Tibial nerve (tissue), 4 donors: ENCODE measurements around the gene CTNND2.

Source experiments
- EP300 ChIP-seq, 2 donors: sonication (generic); formaldehyde crosslinking; IDR thresholded peaks; one replicate each; pipeline ENCODE4 v1.6.1; 2017; ENCODE audit warnings: antibody characterized with exemption in 2 of 2, mild to moderate bottlenecking in 1 of 2
- POLR2A ChIP-seq, 2 donors: fragments of 450-650 bp; IDR thresholded peaks; one replicate each; pipeline ENCODE4 v1.6.1; 2017; ENCODE audit warnings: antibody characterized with exemption in 2 of 2, mild to moderate bottlenecking in 2 of 2, moderate library complexity in 2 of 2
- TF ChIP-seq, protein P1 (sequence below), 5 experiments: fragments of 200-600 bp in 3 of 5; fragments of 450-650 bp in 2 of 5; sonication (generic) in 3 of 5; IDR thresholded peaks; one replicate each; pipeline ENCODE4 v1.5.1; 2016 to 2019; ENCODE audit warnings: antibody characterized with exemption in 5 of 5, mild to moderate bottlenecking in 3 of 5, moderate library complexity in 2 of 5

DNA sequence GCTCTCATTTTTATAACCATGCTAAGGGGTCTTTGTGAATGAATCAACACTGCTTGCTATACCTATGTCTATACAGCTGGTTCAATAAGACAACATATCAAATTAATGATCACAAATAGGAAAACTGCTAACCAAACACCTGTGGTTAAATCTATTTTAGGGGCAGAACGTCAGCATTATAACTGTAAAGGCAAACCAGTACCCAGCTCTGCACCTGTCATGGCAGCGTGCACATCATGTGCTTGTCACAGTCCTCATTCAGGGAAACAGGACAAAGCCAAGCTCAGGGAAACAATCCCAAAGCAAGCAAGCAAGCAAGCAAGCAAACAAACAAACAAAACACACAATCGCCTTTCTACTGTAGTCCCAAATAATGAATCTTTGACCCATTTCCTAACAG, 865.5 kb downstream of the CTNND2 start:
- TF ChIP-seq, protein P1, sequence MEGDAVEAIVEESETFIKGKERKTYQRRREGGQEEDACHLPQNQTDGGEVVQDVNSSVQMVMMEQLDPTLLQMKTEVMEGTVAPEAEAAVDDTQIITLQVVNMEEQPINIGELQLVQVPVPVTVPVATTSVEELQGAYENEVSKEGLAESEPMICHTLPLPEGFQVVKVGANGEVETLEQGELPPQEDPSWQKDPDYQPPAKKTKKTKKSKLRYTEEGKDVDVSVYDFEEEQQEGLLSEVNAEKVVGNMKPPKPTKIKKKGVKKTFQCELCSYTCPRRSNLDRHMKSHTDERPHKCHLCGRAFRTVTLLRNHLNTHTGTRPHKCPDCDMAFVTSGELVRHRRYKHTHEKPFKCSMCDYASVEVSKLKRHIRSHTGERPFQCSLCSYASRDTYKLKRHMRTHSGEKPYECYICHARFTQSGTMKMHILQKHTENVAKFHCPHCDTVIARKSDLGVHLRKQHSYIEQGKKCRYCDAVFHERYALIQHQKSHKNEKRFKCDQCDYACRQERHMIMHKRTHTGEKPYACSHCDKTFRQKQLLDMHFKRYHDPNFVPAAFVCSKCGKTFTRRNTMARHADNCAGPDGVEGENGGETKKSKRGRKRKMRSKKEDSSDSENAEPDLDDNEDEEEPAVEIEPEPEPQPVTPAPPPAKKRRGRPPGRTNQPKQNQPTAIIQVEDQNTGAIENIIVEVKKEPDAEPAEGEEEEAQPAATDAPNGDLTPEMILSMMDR (IDR thresholded peaks at IDR 0.05): no peak
- TF ChIP-seq POLR2A (IDR thresholded peaks at IDR 0.05): no peak
- TF ChIP-seq EP300 (IDR thresholded peaks at IDR 0.05): no peak
